H1 (cell line): ENCODE results near the gene PDF.

Experiments
- FOSL1 ChIP-seq: IDR thresholded peaks from 2 replicates; pipeline ENCODE4 v1.6.1; 2011; ENCODE audit warnings: mild to moderate bottlenecking, low read depth, low read length, moderate library complexity; ENCODE audit not compliant: insufficient read depth
- POLR2AphosphoS5 ChIP-seq: IDR thresholded peaks from 2 replicates; pipeline ENCODE4 v1.6.1; 2011; ENCODE audit warnings: low read depth, low read length
- SIN3A ChIP-seq, 2 experiments: IDR thresholded peaks in 1 of 2; conservative IDR thresholded peaks in 1 of 2; 2 replicates each; pipeline ENCODE4 v1.6.1; 2011 to 2012; ENCODE audit warnings: low read length in 2 of 2, improper control_type of control experiment in 1 of 2, low read depth in 1 of 2, mild to moderate bottlenecking in 1 of 2

- no peak for TF ChIP-seq POLR2AphosphoS5
- TF ChIP-seq SIN3A (conservative IDR thresholded peaks at IDR 0.05 in 1 of 2, IDR thresholded peaks at IDR 0.05 in 1 of 2; ENCODE audit: low read depth in 1 of 2, low read length in 2 of 2) = no peak
- no peak for TF ChIP-seq FOSL1
These were observed 12.0 kb downstream of the PDF start for GRCh38 chr16:69318177-69318910.
